Measurements from ENCODE around the gene EPM2A. TPM values are rescaled to one million over a fixed set of nuclear protein-coding genes. Genes with fewer than 3 reads are reported as not detected.
"Not testable (repeated sequence)": the region's sequence is repeated elsewhere in the genome, so short reads cannot be mapped to it uniquely, and the experiment has no call there.

Gene EPM2A
- total RNA-seq, 1 donor = 11.6 TPM

GRCh38 chr6:145699462-145699861 is 35.9 kb downstream of the EPM2A start:
- Histone ChIP-seq H3K27me3 (ENCODE audit: insufficient read depth, low read length) (no peaks in the 10 kb centered on the region), H3K79me2 (ENCODE audit: insufficient read depth, low read length) (no peaks in the 10 kb centered on the region), H3K36me3 (ENCODE audit: insufficient read depth, low read length) (no peaks in the 10 kb centered on the region), H3K4me1 (ENCODE audit: insufficient read depth, low read length) (peaks cover 10% of the 10 kb centered on the region), H3K9me3 (ENCODE audit: low read depth, low read length) (no peaks in the 10 kb centered on the region), H3K4me3 (ENCODE audit: insufficient read depth, low read length) (no peak overlapping the region), H2AFZ (ENCODE audit: low read length) (no peak overlapping the region), H3K27ac (ENCODE audit: low read depth, low read length) (peak overlapping the region; percentile 33), H3K4me2 (ENCODE audit: insufficient read depth, low read length) (no peak overlapping the region), H4K20me1 (ENCODE audit: insufficient read depth, low read length) (no peaks in the 10 kb centered on the region)
- no peak for TF ChIP-seq CTCF (IDR thresholded peaks at IDR 0.05; ENCODE audit: extremely low read depth, low read depth, low read length)
- no peak for DNase-seq (ENCODE audit: insufficient read length, low spot score, missing footprints)

- not testable (repeated sequence) for H3K27ac ChIP-seq (ENCODE audit: low read depth, low read length); H2AFZ ChIP-seq (ENCODE audit: low read length); H3K9me3 ChIP-seq (ENCODE audit: low read depth, low read length); H3K36me3 ChIP-seq (ENCODE audit: insufficient read depth, low read length); H3K4me2 ChIP-seq (ENCODE audit: insufficient read depth, low read length); H3K27me3 ChIP-seq (ENCODE audit: insufficient read depth, low read length); H3K79me2 ChIP-seq (ENCODE audit: insufficient read depth, low read length); H3K4me3 ChIP-seq (ENCODE audit: insufficient read depth, low read length); DNase-seq (ENCODE audit: insufficient read length, low spot score, missing footprints); H4K20me1 ChIP-seq (ENCODE audit: insufficient read depth, low read length)
- H3K4me1 ChIP-seq (ENCODE audit: insufficient read depth, low read length) = peaks cover 10% of the 10 kb centered on the region
Observed at GRCh38 chr6:145697401-145697800, 37.9 kb downstream of the EPM2A start.

- Histone ChIP-seq H3K27ac (ENCODE audit: low read depth, low read length) (no peak overlapping the region), H3K79me2 (ENCODE audit: insufficient read depth, low read length) (no peaks in the 10 kb centered on the region), H3K4me3 (ENCODE audit: insufficient read depth, low read length) (no peak overlapping the region), H4K20me1 (ENCODE audit: insufficient read depth, low read length) (no peaks in the 10 kb centered on the region), H3K4me1 (ENCODE audit: insufficient read depth, low read length) (peaks cover 5% of the 10 kb centered on the region), H3K27me3 (ENCODE audit: insufficient read depth, low read length) (no peaks in the 10 kb centered on the region), H3K36me3 (ENCODE audit: insufficient read depth, low read length) (no peaks in the 10 kb centered on the region), H2AFZ (ENCODE audit: low read length) (no peak overlapping the region), H3K9me3 (ENCODE audit: low read depth, low read length) (no peaks in the 10 kb centered on the region), H3K4me2 (ENCODE audit: insufficient read depth, low read length) (no peak overlapping the region)
- DNase-seq (ENCODE audit: insufficient read length, low spot score, missing footprints) = no peak
- TF ChIP-seq CTCF (IDR thresholded peaks at IDR 0.05; ENCODE audit: extremely low read depth, low read depth, low read length) = no peak
Observed at GRCh38 chr6:145694083-145694737, 41.1 kb downstream of the EPM2A start.

GRCh38 chr6:145690969-145691368 is 44.4 kb downstream of the EPM2A start:
- DNase-seq (ENCODE audit: insufficient read length, low spot score, missing footprints) = no peak
- H3K27ac ChIP-seq (ENCODE audit: low read depth, low read length) = no peak overlapping the region
- no peaks in the 10 kb centered on the region for H3K36me3 ChIP-seq (ENCODE audit: insufficient read depth, low read length)
- peaks cover 7% of the 10 kb centered on the region for H3K4me1 ChIP-seq (ENCODE audit: insufficient read depth, low read length)
- no peak overlapping the region for H2AFZ ChIP-seq (ENCODE audit: low read length)
- no peaks in the 10 kb centered on the region for H3K9me3 ChIP-seq (ENCODE audit: low read depth, low read length)
- no peaks in the 10 kb centered on the region for H3K79me2 ChIP-seq (ENCODE audit: insufficient read depth, low read length)
- no peak for TF ChIP-seq CTCF (IDR thresholded peaks at IDR 0.05; ENCODE audit: extremely low read depth, low read depth, low read length)
- H3K27me3 ChIP-seq (ENCODE audit: insufficient read depth, low read length) = no peaks in the 10 kb centered on the region
- H4K20me1 ChIP-seq (ENCODE audit: insufficient read depth, low read length) = no peaks in the 10 kb centered on the region
- H3K4me3 ChIP-seq (ENCODE audit: insufficient read depth, low read length) = no peak overlapping the region
- H3K4me2 ChIP-seq (ENCODE audit: insufficient read depth, low read length) = no peak overlapping the region

Data from osteoblast (primary cell).